NB4 (cell line): ENCODE data around the gene PTCD3.

Experiments
- DNase-seq: peaks from one replicate; pipeline ENCODE4 v3.0.0; 2010; ENCODE audit warnings: low read depth
- H3K4me3 ChIP-seq: one replicate; pipeline ENCODE4 v1.5.1; 2011; ENCODE audit warnings: mild to moderate bottlenecking, low read depth, low read length, moderate library complexity
- CTCF ChIP-seq: IDR thresholded peaks from one replicate; pipeline ENCODE4 v1.5.1; 2012; ENCODE audit warnings: low read depth, low read length
- MAX ChIP-seq: IDR thresholded peaks from 2 replicates; pipeline ENCODE4 v1.6.1; 2011; ENCODE audit warnings: low read depth, low read length
- MYC ChIP-seq: IDR thresholded peaks from 2 replicates; pipeline ENCODE4 v1.6.1; 2011; ENCODE audit warnings: low read depth, low read length
- POLR2A ChIP-seq: IDR thresholded peaks from 2 replicates; pipeline ENCODE4 v1.6.1; 2011; ENCODE audit warnings: mild to moderate bottlenecking; ENCODE audit not compliant: insufficient read length; ENCODE audit errors: extremely low read depth

PTCD3 gene

GRCh38 chr2:86123328-86123925 lies 17.4 kb downstream of the PTCD3 start:
- no peak for DNase-seq
- TF ChIP-seq MAX (no peak), CTCF (no peak), MYC (no peak), POLR2A (no peak)
- H3K4me3 ChIP-seq = no peak overlapping the region

- DNase-seq = no peak
- H3K4me3 ChIP-seq = no peak overlapping the region
- TF ChIP-seq CTCF (no peak), POLR2A (no peak), MYC (no peak), MAX (no peak)
Measured at GRCh38 chr2:86124683-86125082, 18.6 kb downstream of the PTCD3 start.

GRCh38 chr2:86134709-86135108 lies 28.7 kb downstream of the PTCD3 start:
- H3K4me3 ChIP-seq = no peak overlapping the region

GRCh38 chr2:86135653-86136052 lies 29.6 kb downstream of the PTCD3 start:
- no peak for TF ChIP-seq MAX
- no peak for TF ChIP-seq CTCF
- no peak for TF ChIP-seq POLR2A
- no peak for TF ChIP-seq MYC
- no peak overlapping the region for H3K4me3 ChIP-seq
- no peak for DNase-seq

More at GRCh38 chr2:86134709-86135108, 28.7 kb downstream of the PTCD3 start:
- no peak for DNase-seq
- TF ChIP-seq MAX = no peak
- no peak for TF ChIP-seq CTCF
- TF ChIP-seq POLR2A = no peak
- TF ChIP-seq MYC = no peak

GRCh38 chr2:86136141-86136540 lies 30.1 kb downstream of the PTCD3 start:
- DNase-seq = no peak
- H3K4me3 ChIP-seq = no peak overlapping the region
- TF ChIP-seq POLR2A = no peak
- no peak for TF ChIP-seq MYC
- TF ChIP-seq CTCF = no peak
- no peak for TF ChIP-seq MAX
